ENCODE measurements around the gene CLCNKB.

GRCh38 chr1:16063921-16064320, 20.3 kb downstream of the CLCNKB start:
- no peak for TF ChIP-seq CEBPB (IDR thresholded peaks at IDR 0.05; ENCODE audit: low read depth)
- no peak for TF ChIP-seq RAD21 (IDR thresholded peaks at IDR 0.05; ENCODE audit: low read depth)
- TF ChIP-seq SIN3A (IDR thresholded peaks at IDR 0.05; ENCODE audit: low read depth), result no peak
- TF ChIP-seq MAX (IDR thresholded peaks at IDR 0.05), result no peak
- TF ChIP-seq CTCF (IDR thresholded peaks at IDR 0.05 in 2 of 3, conservative IDR thresholded peaks at IDR 0.05 in 1 of 3; ENCODE audit: borderline replicate concordance in 1 of 3, insufficient read depth in 1 of 3, low read depth in 2 of 3, low read length in 2 of 3), result no peak
- TF ChIP-seq POLR2A (IDR thresholded peaks at IDR 0.05; ENCODE audit: borderline replicate concordance, extremely low read depth, insufficient read depth, insufficient read length), result no peak
- no peak for TF ChIP-seq EZH2 (IDR thresholded peaks at IDR 0.05)
- no peak for TF ChIP-seq SRF (IDR thresholded peaks at IDR 0.05; ENCODE audit: low read depth)
- no peak for TF ChIP-seq ATF3 (IDR thresholded peaks at IDR 0.05)

All from HCT116 (cell line).